DMS114 treated with DMSO at 0.1 percent for 48 hours (cell line): ENCODE measurements around the gene ARHGEF28.

Experiments
- DNase-seq: peaks from one replicate; lab custom pipeline; 2025; ENCODE audit not compliant: unreplicated experiment; lab: John Stamatoyannopoulos, UW

Gene ARHGEF28, protein sequence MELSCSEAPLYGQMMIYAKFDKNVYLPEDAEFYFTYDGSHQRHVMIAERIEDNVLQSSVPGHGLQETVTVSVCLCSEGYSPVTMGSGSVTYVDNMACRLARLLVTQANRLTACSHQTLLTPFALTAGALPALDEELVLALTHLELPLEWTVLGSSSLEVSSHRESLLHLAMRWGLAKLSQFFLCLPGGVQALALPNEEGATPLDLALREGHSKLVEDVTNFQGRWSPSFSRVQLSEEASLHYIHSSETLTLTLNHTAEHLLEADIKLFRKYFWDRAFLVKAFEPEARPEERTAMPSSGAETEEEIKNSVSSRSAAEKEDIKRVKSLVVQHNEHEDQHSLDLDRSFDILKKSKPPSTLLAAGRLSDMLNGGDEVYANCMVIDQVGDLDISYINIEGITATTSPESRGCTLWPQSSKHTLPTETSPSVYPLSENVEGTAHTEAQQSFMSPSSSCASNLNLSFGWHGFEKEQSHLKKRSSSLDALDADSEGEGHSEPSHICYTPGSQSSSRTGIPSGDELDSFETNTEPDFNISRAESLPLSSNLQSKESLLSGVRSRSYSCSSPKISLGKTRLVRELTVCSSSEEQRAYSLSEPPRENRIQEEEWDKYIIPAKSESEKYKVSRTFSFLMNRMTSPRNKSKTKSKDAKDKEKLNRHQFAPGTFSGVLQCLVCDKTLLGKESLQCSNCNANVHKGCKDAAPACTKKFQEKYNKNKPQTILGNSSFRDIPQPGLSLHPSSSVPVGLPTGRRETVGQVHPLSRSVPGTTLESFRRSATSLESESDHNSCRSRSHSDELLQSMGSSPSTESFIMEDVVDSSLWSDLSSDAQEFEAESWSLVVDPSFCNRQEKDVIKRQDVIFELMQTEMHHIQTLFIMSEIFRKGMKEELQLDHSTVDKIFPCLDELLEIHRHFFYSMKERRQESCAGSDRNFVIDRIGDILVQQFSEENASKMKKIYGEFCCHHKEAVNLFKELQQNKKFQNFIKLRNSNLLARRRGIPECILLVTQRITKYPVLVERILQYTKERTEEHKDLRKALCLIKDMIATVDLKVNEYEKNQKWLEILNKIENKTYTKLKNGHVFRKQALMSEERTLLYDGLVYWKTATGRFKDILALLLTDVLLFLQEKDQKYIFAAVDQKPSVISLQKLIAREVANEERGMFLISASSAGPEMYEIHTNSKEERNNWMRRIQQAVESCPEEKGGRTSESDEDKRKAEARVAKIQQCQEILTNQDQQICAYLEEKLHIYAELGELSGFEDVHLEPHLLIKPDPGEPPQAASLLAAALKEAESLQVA (N-terminal part only)

DNA sequence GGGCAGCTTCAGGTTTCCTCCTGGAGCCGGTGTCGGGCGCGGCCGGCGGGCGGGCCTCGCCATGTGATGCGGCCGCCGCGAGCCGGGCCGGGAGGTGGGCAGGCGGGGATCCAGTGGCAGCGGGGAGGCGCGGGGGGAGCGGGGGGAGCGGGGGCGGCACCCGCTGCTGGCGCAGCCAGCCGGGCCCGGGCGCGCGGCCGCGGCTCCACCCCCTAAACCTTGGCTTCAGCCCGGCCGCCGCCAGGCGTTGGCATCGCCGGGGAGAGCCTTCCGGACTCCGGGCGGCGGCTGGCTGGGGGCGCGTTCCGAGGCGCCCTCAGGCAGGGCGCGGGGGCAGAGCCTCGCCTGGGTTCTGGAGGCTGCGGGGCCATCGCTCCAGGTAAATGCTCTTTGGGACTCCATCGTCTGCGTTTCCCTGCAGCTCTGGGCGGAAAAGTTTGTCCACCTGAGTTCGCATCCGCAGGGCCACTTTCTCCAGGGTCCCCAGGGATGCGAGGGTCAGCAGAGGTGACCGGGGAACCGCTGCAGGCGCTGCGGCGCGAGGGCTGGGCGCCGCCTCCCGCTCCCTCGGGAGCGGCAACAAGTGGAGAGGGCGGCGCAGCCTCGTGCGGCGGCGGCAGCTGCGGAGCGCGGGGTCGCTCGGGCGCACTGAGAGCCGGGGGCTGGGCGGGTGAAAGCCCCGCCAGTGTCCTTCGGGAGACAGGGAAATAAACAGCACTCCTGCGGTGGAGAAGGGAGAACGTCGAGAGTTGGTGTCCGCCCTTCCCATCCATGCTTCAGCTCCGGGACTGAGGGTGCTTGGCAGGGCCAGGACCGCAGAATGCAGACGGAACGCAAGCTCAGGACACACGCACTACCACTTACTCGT, at the start of gene ARHGEF28:
ARHGEF28 (plus strand) TSS at position 253 of the 868 bp plus-strand sequence. CDS start 58,656 bp downstream, outside the sequence.
- DNase-seq, result peak; percentile 8

DNA sequence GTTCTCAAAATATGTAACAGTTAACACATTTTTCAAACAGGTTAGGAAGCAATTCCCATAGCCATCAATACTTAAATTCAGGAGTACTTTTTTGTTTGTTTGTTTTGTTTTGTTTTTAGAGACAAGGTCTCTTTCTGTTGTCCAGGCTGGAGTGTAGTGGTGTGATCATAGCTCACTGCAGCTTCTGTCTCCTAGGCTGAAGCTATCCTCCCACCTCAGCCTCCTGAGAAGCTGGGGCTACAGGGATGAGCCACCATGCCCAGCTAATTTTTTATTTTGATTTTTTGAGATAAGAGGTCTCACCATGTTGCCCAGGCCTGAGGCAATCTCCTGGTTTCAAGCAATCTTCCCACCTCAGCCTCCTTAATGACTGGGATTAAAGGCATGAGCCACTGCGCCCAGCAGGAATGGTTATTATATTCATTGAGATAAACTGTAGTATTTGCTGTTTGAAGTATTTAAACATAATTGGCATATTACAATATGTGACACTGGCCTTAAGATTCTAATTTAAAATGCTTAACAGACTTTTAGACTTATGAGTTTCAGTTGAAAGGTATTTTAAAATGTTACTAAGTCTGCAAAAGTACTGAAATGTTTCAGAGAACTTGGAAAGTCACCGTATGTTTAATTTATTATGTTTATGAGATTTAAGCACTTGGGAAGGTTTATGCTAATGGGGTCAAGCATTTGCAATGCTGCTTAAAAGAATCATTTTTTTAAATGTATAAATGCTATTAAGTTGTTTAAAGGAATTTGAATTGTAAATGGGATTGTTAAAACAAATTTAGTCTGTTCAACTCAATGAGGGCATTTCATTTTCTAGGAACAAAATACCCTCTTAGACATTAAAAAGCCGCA, 43.5 kb upstream of the ARHGEF28 start:
- DNase-seq, result no peak

DNA sequence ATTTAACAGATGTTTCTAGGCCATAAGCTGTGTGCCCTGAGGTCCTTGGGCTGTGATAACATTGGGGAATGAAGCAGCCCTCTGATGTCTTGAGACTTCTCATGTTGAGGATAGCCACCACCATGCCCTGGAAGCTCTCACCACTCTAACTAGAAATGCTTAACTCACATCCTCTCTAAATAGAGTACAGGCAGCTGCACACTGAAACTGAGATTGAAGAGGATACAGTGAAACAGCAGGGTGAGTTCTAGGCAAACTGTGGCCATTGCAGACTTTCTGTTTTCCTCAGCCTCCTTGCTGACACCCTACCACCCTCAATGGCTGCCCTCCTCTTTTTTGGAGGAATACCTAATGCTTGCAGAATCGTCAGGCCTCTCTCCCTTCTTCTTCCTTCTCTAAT, 38.1 kb upstream of the ARHGEF28 start:
- no peak for DNase-seq

DNA sequence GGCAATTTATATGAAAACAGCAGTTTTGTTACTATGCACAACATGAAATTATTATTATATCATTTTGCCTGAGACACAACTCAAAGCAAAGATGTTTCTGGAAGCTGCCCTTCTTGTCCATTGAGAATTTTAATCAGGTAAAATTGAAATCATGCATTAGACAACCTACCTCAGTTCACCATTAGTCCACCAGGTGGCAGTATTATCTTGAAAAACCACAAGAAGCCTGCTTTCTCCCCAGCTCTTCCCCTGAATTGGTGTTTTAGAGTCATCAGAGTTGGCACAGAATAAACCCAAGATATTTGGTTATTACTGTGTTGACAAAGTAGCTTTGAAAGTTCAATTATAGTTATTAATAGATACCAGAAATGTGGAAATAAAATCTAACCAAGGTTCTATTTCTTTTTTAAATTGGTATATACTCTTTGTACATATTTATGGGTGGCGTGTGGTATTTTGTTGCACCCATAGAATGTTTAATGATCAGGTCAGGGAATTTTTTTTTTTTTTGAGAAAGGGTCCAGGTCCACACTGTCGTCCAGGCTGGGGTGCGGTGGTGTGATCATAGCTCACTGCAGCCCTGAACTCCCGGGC, 34.8 kb upstream of the ARHGEF28 start:
- peak; percentile 56 for DNase-seq

GRCh38 chr5:73591698-73592501, 34.1 kb upstream of the ARHGEF28 start:
- DNase-seq, result no peak

- DNase-seq, result no peak
These were observed 33.4 kb upstream of the ARHGEF28 start for GRCh38 chr5:73592551-73592950.

GRCh38 chr5:73596705-73597328, 29.2 kb upstream of the ARHGEF28 start:
- no peak for DNase-seq

DNA sequence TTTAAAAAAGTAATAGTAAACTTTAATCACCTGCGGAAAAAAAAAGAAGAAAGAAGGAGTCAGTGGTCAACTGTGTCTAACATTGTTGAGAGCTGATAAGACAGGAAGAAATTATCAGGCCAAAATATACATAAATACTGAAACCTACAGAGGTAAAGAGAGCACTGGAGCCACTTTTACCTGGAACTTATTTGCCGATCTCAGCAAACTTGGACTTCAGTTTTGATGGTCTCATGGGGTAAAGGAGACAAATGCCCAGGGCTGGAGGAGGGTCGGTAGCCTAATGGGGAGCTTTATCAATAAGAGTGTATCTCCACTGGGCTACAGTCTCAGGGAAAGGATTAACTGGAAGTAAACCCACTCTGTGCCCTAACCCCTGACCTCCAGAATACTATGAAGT, 26.6 kb upstream of the ARHGEF28 start:
- DNase-seq, result no peak

GRCh38 chr5:73603998-73604397, 22.0 kb upstream of the ARHGEF28 start:
- no peak for DNase-seq

GRCh38 chr5:73605223-73606087, 20.5 kb upstream of the ARHGEF28 start:
- no peak for DNase-seq

DNA sequence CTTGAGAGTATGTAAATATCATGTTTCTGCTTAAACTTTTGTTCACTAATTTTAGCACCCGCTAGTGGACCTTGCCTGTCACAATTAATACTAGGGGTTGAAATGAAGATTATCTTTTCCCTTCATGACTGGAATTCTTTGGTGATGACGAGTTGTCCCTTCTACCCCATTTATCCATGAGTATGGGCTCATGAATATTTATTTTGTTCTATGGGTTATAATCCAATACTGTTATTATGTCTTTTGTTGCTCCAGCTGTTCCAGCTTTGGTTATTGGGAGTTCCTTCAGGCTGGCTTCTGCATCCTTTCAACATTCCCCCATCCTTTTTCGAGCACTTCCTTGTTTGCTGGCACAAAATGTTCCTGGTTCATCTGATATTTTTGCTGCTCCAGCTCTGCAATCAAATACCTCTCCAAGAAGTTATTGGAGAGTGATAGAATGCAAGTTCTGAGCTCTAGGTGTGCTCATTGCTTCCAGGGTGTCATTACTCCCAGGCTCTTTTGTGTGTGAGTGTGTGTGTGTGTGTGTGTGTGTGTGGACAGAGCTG, 19.7 kb upstream of the ARHGEF28 start:
- no peak for DNase-seq

DNA sequence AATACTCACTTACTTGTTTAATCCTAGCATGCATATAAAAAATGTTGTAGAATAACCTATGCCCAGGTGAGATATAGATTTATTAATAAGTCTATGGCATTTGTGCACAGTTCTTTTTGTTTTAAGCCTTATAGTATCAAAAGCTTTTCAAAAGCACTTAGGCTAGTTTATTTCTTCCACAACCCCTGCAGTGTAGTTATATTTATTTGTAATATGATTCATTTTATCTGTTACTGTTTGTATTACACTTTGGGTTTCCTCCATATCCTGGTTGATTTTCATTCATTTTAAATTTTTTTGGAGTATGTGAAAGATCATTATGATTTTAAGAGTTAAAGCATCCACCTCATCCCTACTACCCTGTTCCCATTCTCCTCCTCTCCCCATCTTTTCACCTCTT, 18.8 kb upstream of the ARHGEF28 start:
- no peak for DNase-seq

GRCh38 chr5:73612799-73613198, 13.2 kb upstream of the ARHGEF28 start:
- no peak for DNase-seq

DNA sequence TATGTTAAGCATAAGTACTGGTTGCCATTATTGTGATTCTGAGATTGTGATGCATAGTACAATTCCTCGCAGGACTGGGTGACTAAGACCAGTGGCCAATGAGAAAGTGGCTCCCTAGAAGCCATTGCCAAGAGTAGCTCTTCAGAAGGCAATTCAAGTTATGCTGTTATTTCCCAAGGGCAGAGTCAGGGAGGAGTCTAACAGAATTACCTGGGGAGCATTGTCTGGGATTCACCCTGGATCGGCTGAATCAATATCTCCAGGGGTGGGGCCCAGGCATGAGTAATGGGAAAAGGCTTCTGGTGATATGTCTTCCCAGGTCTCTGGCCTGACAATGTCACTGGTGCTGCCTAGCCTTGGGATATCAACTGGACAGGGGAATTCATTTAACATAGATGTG, 10.9 kb upstream of the ARHGEF28 start:
- no peak for DNase-seq

DNA sequence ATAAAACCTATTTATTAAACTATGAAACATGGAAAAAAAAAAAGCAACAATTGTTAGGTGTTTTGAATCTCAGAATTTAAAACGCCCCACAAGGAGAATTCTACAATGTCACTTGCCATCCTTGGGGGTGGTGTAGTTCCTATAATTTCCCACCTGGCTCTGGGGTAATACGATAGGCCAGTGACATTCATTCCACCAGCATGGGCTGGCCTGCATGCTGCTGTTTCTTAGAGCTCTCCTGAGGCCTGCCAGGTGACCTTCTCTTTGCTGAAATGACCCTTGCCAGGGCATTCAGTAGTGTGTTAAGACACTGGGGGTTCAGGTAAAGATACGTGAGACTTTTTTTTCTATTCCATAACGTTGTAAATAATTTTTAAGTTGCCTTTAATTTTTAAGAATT, 10.0 kb upstream of the ARHGEF28 start:
- no peak for DNase-seq

DNA sequence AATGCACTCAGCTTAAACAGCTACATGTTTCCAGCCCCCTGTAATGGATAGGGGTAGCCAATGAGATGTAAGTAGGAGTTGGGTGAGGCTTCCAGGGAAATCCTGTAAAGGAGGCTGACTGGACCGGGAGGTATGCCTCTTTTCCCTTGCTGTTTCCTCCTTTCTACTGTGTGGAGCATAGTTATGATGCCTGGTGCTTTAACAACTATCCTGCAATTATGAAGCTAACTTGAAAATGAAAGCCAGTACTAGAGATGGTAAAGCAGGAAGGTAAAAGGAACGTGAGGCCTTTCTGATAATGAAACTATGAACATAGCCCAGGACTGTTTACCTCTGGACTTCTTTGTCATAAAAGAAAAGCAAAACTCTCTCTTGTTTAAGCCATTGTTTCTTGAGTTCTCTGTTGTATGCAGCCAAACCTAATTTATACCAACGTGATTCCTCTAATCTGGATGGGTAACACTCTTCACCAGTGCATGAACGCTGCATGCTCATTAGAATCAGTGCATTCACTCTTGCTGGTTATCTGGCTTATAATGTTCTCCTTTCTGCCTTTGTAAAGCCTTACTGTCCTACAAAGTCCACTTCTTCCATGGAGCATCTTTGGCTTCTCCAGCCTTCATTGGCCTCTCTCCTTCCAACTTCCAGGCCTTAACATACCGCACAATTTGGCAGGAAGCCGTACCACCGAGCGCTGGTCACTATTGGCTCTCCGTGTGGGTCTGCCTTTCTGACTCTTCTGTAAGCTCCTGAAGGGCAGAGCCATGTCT, 8.3 kb upstream of the ARHGEF28 start:
- no peak for DNase-seq
